KG1 (cell line): ENCODE data around the gene ASXL2.
"Not testable (repeated sequence)": the region's sequence is repeated elsewhere in the genome, so short reads cannot be mapped to it uniquely, and the experiment has no call there.

ENCODE experiments used
- DNase-seq: peaks from one replicate; lab custom pipeline; 2025; lab: John Stamatoyannopoulos, UW

Gene ASXL2

DNA sequence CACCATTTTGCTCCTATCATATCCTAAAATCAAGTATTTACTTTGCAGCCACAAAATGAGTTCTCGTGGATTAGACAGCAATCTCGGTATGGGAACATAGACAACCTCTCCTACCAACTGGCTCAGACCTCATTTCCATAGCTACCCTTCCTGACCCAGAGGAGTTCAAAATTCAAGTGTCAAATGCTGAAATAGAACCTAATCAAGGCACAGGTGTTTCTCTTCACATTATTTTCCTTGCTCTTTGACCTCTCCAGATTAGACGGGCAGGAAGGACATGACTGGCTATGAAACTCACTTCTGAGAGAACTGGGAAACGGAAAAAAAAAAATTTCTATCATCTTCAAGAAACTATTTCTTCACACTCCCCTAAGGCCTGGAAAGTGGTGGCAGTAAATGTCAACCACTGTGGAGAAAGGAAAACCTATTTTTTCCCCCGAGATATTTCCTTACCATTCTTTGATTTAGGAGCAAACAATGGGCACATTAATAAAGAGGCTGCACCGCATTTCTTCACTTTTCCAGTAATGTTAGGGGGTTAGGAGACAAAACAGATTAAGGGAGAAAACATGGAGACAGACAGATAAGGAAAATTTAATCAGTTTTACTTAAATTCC is 141.3 kb downstream of the ASXL2 start:
- DNase-seq = no peak

DNA sequence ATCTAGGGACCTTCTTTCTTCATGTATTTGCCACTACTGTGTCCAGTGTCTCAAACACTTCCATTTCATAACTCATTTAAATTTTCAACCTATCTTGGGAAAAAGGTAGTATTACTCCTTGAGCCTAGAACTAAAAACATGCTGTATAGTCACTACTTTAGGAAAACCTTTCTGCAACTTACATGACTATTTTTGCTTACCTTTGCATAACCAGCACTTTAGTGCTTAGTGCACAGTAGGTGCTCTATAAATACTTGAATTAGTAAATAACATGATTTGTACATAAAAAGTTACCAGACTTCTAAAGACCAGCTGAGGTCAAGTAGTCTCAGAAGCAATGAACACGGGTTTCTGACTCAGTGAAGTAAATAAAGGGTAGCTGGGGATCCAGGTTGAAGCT is 142.5 kb downstream of the ASXL2 start:
- no peak for DNase-seq

DNA sequence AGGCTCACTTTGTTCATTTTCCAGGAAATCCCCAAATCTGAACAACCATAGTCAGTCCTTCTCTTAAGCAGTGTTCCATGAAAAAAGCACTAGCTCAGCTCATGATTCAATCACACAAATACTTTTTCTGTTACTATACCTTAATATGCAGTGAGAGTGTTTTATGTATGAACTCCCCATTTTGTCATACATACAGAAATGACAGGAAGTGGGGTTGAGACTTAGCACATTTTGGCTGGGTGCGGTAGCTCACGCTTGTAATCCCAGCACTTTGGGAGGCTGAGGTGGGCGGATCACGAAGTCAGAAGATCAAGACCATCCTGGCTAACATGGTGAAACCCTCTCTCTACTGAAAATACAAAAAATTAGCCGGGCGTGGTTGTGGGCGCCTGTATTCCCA is 149.7 kb downstream of the ASXL2 start:
- DNase-seq = no peak

DNA sequence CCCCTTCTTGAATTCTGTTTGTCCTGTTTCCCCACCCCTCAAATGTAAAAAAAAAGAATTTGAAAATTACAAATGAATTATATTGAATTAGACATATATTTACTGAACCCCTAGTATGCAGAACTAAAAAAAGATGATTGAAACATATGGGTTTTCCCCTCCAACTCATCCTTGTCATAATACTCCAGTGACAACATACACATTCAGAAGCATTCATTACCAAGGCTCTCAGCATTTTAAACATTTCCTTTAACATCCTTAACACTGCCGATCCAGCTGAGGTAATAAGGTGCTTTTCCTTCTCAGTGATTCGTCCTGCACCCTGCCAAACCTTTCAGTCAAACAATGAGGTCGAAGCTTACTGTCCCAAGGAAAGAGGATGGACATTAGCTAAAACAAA is 151.8 kb downstream of the ASXL2 start:
- DNase-seq = no peak

DNA sequence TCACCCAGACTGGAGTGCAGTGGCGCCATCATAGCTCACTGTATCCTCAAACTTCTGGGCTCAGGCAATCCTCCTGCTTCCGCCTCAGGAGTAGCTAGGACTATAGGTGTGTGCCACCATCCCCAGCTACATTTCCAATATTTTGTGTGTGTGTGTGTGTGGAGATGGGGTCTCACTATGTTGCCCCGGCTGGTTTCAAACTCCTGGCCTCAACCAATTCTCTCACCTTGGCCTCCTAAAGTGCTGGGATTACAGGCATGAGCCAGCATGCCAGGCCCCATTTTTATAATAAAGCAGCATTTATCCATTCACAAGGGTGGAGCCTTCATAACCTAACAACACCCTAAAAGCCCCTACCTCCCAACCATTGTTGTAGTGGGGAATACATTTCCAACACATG is 152.4 kb downstream of the ASXL2 start:
- no peak for DNase-seq

DNA sequence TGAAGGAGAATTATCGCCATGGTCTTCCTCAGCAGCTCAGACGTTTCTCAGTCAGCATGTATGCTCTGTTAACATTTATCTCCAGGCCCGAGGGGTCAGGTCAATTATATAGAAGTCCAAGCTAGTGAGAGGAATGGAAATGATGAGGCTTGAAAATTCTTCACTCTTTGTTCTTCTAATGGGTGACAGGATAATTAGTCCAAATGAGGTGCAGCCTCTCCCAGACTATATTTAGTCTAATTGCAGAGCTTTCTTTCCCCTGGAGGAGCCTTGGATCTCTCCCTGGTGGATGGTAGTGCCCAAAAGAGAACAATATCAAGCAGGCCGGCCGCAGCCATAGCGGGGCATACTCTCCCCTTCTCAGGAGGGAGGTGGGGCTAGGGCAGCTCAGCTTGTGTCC is 153.5 kb downstream of the ASXL2 start:
- DNase-seq = no peak

DNA sequence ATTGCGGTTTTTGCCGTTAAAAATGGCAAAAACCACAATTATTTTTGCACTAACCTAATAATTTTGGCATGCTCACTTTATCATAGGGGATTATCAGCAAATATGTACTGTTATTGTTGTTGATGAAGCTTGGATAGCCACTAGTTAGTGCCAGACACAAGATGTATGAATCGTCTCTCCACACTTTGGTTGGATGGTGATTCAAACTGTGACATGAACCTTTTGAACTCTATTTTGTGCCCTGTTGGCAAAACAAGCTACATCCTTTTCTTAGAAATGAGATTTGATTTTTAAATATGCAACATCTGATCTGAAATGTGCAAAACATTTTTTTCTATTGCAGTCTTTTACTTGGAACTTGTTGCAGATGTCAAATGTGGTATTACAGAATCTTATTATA is 156.1 kb downstream of the ASXL2 start:
- DNase-seq = no peak

DNA sequence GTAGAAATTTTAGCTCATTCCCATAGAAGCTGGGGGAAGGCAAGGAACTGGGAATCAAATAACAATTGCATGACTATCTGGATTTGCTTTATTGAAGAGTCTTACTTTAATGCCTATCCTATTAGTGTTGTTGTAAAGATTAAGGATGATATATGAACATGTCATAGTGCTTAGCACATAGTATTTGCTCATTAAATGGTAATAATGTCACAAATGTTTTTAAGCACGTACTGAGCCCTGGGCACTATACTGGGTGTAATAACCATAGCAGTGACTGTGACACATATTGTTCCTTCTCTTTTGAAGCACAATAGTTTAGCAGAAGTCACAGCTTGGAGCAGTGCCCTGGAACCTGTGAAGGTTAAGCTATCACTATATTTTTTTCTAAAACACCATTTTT is 157.7 kb downstream of the ASXL2 start:
- DNase-seq = no peak

DNA sequence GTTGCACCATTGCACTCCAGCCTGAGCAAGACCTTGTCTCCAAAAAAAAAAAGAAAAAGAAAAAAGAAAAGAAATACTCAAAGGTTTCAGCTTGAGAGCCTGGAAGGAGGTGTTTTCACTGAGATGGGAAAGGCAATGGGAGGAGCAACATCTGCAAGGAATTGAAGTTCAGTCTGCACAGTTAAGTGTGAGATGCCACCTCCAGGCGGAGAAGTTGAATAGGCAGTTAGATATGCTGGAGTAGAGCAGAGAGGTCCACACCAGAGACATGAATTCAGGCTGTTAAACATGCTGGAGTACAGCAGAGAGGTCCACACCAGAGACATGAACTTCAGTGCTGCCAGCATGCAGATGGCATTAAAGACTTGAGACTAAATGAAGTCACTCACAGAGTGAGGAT is 163.5 kb downstream of the ASXL2 start:
- DNase-seq = no peak

DNA sequence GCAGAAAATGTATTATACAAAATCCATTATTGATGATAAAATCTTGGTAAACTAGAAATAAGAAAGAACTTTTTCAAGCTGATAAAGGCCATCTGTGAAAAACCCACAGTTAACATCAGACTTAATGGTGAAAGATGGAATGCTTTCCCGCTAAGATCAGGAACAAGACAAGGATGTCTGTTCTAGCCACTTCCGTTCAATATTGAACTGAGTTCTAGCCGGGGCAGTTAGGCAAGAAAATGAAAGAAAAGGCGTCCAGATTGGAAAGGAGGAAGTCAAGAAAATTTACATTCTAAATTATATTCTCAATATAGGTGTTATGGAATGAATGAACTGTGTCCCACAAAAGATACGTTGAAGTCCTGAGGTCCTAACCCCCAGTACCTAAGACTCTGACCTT is 165.8 kb downstream of the ASXL2 start:
- no peak for DNase-seq

DNA sequence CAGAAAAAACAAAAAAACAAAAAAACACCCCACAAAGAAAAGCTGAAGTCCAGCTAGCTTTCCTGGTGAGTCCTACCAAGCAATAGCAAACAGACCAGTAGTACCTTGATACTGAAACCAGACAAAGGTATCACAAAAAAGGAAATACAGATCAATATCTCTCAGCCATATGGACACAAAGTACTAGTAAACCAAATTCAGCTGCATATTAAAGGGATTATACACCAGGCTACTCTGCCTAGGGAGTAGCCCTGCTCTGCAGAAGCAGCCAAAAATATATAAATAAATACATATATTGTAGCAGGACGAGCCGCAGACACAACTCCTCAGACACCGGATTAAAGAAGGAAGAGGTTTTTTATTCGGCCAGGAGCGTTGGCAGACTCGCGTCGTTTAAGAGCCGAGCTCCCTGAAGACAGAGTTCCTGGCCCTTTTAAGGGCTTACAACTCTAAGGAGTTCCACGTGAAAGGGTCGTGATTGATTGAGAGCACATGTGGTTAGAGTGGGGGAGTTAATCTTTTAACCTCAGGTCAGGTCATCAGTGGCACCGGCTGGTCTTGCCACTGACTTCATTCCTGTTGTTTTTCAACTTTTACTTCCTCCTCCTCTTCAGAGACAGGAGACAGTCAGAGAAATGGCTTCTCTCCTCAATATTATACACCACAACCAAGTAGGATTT is 166.5 kb downstream of the ASXL2 start:
- DNase-seq = no peak

DNA sequence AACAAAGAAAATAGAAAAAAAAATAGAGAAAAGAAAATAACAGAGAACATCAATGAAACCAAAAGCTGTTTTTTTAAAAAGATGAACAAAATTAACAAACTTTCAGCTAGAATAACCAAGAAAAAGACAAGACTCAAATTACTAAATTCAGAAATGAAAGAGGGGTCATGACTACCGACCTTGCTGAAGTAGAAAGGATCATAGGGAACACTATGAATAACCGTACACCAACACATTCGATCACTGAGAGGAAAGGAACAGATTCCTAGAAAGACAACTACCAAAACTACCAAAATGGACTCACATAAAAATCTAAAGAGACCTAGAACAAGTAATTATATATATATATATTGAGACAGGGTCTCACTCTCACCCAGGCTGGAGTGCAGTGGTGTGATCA is 167.5 kb downstream of the ASXL2 start:
- no peak for DNase-seq

DNA sequence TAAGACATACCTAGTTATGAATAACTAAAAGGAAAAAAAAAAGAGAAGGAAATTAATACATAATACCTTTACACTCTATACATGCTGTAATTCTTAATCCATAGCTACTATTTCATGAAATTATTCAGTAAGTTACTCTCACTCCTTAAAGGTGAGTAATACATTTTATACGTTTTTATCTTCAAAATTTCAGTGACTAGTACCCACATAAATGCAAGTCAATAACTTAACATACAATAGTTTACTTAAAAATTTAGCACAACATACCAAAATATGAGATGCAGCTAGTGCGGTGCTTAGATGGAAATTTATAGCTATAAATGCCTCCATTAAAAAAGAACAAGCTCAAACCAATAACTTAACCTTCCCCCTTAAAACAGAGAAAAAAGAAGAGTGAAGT is 168.9 kb downstream of the ASXL2 start:
- no peak for DNase-seq

DNA sequence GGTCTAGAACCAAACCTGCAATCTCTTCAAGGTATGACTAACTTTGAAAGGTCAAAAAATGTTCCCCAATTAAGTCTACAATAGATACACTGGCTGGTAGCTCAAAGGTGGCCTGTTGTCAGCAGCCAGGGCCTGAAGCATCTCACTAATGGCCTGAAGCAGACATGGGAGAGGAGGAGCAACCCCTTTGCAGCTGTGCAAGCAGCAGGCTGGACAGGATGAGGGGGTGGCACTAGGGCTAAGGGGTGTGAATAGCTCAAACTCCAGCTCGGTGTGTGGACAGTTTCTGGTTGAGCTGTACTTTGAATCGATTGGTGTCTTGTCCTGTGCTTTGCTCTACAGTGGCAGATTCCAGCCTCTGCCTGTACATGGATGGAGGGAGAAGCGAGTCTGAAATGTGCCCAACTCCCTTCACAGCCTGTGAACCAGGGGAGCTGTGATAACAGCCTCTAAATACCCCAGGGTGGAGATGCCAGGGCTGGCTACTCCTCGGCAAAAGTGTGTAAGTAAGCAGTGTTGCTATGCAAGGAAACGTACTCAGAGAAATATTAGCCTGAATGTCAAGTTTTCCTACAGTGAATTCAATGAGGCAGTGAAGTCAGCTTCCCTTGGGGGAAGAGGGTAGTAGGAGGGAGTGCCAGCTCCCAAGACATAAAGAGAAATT is 170.2 kb downstream of the ASXL2 start:
- DNase-seq = no peak

DNA sequence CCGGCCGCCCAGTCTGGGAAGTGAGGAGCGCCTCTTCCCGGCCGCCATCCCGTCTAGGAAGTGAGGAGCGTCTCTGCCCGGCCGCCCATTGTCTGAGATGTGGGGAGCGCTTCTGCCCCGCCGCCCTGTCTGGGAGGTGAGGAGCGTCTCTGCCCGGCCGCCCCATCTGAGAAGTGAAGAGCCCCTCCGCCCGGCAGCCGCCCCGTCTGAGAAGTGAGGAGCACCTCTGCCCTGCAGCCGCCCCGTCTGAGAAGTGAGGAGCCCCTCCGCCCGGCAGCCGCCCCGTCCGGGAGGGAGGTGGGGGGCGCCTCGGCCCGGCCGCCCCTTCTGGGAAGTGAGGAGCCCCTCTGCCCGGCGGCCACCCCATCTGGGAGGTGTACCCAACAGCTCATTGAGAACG is 172.7 kb downstream of the ASXL2 start:
- not testable (repeated sequence) for DNase-seq

DNA sequence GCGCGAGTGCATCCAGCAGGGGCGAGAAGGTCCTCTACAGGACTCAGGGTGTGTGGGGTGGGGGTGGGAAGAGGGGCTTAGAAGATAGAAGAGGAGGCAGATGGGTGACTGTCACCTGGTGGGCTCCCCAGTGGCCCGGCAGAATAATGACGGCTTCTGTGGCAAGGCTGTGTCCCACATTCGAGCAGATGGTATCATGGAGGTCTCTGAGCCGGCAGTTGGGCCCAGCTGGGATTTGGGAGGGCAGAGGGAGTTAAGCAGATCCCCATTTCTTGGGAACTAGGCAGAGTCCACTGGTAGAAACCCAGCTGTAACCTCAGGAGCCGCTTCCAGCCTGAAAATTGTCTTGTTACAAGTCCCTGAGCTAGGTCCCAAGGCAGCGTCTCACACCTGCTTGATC is 176.5 kb downstream of the ASXL2 start:
- no peak for DNase-seq

DNA sequence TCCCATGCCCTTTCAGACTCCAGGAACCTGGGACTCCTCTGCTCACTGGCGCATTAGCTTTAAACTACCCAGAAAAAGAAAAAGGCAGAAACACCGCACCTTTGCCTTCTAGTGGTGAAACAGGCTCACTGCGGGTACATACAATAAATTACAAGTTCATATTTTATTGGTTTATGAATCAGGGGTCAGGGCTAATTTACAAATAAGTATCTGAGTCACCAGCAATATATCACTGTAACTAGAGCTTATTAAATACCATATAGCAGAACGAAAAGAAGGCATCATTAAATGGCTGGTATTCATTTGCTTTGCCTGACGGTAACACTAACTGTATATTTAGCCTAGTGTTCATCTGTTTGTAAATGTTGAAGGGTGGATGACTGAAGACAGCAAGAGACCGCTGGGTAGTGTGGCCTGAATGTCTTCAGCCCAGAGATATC is 178.0 kb downstream of the ASXL2 start:
- DNase-seq = no peak

DNA sequence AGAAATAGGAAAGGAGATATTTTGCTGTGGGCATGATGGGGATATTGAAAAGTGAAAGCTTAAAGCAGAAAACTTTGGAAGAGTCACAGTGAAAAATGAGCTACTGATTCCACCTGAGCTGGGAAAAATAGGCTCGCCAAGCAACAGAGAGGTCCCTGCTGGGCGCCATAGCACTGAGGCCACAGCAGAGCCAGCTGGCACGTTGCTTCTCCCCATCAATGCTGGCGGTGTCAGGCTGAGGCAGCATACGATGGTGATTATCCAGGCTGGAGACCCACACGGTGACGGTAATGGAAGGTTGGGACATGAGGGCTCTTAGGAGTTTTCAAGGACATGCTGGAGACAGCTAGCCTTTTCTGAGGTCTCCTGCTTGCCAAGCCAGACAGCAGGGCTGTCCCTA is 179.1 kb downstream of the ASXL2 start:
- no peak for DNase-seq

DNA sequence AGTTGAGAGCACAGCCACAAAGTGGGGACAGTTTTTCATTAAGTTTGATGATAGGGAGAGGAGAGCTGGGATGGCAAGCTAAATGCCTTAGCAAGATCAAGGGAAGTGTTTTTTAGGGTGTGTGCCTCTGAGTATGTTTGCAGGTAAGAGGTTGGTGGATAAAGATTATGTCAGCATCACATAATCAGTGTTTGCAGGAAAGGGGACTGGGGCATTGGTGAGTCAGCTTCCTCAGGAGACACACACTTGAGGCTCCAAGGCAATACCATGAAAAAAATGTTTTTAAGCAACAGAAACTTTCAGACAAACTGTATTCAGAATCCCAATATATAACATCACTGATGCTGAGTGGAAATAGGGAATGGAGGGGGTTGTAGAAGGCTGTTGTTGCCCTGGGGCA is 179.5 kb downstream of the ASXL2 start:
- DNase-seq = no peak

DNA sequence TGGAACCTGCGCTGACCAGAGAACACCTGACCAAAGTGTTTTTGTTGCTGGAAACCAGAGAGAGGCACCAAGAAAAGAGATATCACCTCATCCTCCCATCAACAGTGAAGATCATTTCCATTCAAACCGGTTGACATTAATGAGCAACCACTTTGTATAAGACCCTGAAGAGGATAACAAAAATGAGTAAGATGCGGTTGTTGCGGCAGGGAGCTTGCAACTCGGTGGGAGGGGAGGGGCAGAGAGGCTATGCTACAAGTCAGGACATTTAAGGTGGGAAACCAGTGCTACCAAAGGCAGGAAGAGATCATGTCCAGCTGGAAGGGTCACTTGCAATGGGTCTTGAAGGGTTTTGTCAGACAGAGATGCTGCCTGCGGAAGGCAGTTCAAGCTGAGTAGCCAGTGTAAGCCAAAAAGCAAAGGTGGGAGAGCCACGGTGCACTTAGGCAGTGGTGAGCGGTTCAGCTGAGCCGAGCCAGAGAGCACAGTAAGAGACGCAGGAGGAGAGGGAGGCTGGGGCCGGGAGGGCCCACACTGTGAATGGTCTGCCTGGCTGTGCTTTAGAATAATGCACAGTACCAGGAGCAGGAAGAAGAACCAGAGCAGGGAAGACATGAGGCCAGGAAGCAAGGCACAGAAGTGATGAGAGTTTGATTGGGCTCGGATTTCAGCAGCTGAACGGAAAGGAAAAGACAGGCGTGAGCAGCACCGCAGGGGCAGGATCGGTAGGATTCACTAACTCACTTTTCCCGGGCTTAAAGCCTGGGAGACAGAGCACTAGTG is 180.5 kb downstream of the ASXL2 start:
- DNase-seq = no peak

DNA sequence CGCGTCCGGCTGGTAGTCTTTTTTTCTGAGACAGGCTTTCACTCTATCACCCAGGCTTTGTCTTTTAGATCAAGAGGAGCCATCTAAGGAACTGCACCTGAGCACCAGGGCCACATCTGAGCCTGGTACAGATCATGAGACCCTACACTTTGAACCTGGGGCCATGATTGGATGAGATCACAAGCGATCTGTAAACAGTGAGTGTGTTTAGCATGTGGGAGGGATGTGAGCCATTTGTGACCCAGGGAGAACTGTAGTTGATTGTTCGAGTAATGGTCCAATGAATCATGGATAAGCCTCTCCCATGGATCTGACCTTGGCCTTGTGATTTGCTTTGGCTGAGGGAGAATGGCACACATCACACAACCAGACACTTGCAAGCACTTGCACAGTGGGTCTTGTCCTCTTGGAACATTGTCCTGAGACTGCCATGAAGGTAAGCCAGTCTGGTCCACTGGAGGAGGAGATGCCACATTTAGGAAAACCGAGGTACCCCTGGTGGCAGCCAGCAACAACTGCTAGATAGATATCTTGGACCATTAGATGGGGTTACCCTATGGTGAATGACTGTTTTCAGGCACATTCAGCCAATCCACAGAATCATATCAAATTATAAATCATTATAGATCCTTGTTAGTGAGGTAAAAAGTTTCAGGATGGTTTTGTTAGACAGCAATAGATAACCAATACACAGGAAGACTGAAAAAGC is 185.4 kb downstream of the ASXL2 start:
- DNase-seq = no peak

DNA sequence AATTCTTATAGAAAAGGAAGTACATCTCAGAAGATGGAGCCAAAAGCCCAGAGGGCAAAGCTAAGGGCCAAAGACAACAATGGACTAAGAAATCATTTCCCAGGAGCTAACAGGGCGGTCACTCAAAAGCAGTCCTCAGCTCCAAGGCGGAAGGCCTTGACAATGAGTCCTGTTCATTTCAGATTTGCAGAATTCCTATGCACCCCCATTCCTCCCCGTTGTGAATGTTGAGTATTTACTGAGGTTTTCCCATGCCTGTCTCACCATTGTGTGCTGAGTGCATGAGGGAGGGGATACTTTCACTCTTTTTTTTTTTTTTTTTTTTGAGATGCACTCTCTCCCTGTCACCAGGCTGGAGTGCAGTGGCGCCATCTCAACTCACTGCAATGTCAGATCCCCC is 186.1 kb downstream of the ASXL2 start:
- DNase-seq = no peak
